Ovary (tissue), 9 donors: ENCODE data around the gene CELA3B. TPM values are rescaled to one million over a fixed set of nuclear protein-coding genes. Genes with fewer than 3 reads are reported as not detected.
"Not testable (repeated sequence)": the region's sequence is repeated elsewhere in the genome, so short reads cannot be mapped to it uniquely, and the experiment has no call there.

ENCODE experiments used
- DNase-seq, 5 donors: peaks; one replicate each; pipeline ENCODE4 v3.0.0-alpha.2; 2019 to 2020
- H3K27ac ChIP-seq, 2 donors: fragments of 200-600 bp; one replicate each; pipeline versions ENCODE4 v1.5.1 to v1.8.0; 2019 to 2022
- H3K27me3 ChIP-seq: fragments of 200-600 bp; one replicate; pipeline ENCODE4 v1.8.0; 2022
- H3K36me3 ChIP-seq: fragments of 200-600 bp; sonication (generic); one replicate; pipeline ENCODE4 v1.5.1; 2019
- H3K4me1 ChIP-seq: one replicate; pipeline ENCODE4 v1.8.1; 2013; ENCODE audit warnings: mild to moderate bottlenecking, moderate library complexity; ENCODE audit not compliant: insufficient read depth
- H3K4me3 ChIP-seq: fragments of 200-600 bp; sonication (generic); one replicate; pipeline ENCODE4 v1.5.1; 2017
- H3K9me3 ChIP-seq, 2 donors: fragments of 200-600 bp in 1 of 2; sonication (generic) in 1 of 2; one replicate each; pipeline versions ENCODE4 v1.5.1 to v1.8.1; 2013 to 2019; ENCODE audit warnings: mild to moderate bottlenecking in 1 of 2, moderate library complexity in 1 of 2
- WGBS, 3 donors: extraction: QIAGEN DNeasy Blood & Tissue Kit in 1 of 3; methylation state at CpG; one replicate each; pipeline versions ENCODE4 v1.1.5 to v1.1.7; 2013 to 2017; 5-methylcytosine and 5-hydroxymethylcytosine counted together
- intact Hi-C, 4 donors: fragments of 100-400 bp; cut with DNase I; formaldehyde crosslinking; loops; one replicate each; pipeline versions ENCODE4 v1.11.0 to v1.15.1; 2022 to 2023
- polyA plus RNA-seq, 2 donors: library from polyadenylated mRNA; stranded (reverse); fragments of 200-250 nt in 1 of 2; fragments of 350-450 nt in 1 of 2; fragmentation: Illumina TruSeq in 1 of 2; extraction: RNeasy Lipid Tissue Mini Kit (QIAGEN cat#74804) in 1 of 2; gene quantifications; one replicate each; pipeline ENCODE4 v1.2.3, GENCODE V29; 2013 to 2014
- total RNA-seq, 7 donors: library from RNA; depleted of rRNA in 2 of 7; stranded (reverse); fragments of >200 nt in 2 of 7; fragmentation: NEBNext Ultra II Directional in 3 of 7; extraction: Animal tissue kit (Norgen Biotek cat#: 25700) in 3 of 7; gene quantifications; one replicate each; pipeline versions ENCODE4 v1.1.0 to v1.2.4, GENCODE V29; 2016 to 2023
- donor health status: DM: no; HTN: no; CAD: no; lungs with moderate emphysema.
- donor health status: DM: no; HTN: no; CAD: no.
- donor health status: Bipolar disorder and iron deficiency.
- donor health status: DM: yes; HTN: yes; CAD: no.
- donor health status: DM: no; HTN: no; CAD: no.
- donor health status: DM: yes; HTN: yes; CAD: no.

CELA3B gene
- total and polyA plus RNA-seq, 9 donors = 2.6 to 19.2 (median 15.4) TPM; not detected in 6

DNA sequence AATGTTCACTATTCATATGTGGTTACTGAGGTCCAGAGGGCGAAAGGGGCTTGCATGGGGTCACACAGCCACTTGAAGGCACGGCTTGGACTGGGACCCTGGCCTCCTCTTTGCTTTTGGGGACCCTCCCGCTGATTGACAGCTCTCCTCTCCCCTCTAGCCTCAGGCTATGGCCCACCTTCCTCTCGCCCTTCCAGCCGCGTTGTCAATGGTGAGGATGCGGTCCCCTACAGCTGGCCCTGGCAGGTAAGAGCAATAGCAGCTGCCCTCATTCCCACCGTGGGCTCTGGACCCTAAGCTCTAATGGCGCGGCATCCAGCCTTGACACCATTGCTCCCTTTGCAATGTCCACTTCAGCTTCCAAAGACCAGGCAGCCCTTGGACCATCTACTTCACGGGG lies 1.4 kb downstream of the CELA3B start:
- DNase-seq, H3K9me3 ChIP-seq, intact Hi-C loops, H3K4me1 ChIP-seq, H3K4me3 ChIP-seq, H3K36me3 ChIP-seq, H3K27me3 ChIP-seq, H3K27ac ChIP-seq: not testable (repeated sequence)
- 89 to 91% (median 89%) methylated on average over 11 of the region's 11 CpGs for WGBS, 3 donors

DNA sequence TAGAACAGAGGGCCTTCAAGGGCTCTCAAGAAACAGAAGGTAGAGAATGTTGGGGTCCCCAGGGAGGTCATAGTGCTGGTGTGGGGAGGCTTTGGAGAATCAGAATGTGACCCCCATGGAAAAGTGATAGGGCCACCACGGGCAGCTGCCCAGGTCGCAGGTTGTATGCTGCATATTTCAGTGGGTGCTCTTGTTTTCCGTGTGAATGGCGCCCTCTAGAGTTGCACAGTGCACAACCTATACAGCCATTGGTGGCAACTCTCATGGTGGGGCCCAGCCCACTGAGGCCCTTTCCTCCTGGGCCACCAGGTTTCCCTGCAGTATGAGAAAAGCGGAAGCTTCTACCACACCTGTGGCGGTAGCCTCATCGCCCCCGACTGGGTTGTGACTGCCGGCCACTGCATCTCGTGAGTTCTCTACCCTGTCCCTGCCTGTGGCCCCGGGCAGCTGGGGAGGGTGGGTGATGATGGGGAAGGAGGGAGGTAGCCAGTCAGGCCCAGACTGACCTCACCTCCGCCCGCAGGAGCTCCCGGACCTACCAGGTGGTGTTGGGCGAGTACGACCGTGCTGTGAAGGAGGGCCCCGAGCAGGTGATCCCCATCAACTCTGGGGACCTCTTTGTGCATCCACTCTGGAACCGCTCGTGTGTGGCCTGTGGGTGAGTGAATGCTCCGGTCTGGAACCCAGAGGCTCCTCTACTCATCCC lies 3.8 kb downstream of the CELA3B start:
- intact Hi-C loops, H3K9me3 ChIP-seq, H3K27me3 ChIP-seq, H3K4me1 ChIP-seq, H3K27ac ChIP-seq, DNase-seq, H3K36me3 ChIP-seq, H3K4me3 ChIP-seq: not testable (repeated sequence)
- 72 to 78% (median 75%) methylated on average over 15 to 19 of the region's 21 CpGs for WGBS, 3 donors

DNA sequence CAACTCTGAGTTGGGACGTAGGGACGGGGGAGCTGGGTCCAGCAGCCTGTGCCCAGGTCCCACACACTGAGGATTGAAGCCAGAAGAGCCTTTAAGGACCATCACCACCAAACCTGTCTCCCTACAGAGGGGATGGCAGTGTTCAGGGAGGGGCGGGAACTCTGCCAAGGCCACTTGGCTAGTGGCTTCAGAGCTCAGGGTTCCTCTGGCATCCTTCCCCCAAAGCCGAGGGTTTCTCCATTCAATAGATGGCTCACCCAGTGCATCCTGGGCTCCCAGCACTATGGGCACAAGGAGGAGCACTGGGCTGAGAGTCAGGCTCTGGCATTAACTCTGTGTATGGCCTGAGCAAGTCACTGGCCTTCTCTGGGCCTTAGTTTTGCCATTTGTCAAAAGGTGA lies 4.4 kb downstream of the CELA3B start:
- intact Hi-C loops, H3K27ac ChIP-seq, H3K4me3 ChIP-seq, H3K36me3 ChIP-seq, H3K4me1 ChIP-seq, H3K27me3 ChIP-seq, DNase-seq, H3K9me3 ChIP-seq: not testable (repeated sequence)
- WGBS, 3 donors = 57 to 79% (median 74%) methylated on average over 1 to 2 of the region's 4 CpGs

DNA sequence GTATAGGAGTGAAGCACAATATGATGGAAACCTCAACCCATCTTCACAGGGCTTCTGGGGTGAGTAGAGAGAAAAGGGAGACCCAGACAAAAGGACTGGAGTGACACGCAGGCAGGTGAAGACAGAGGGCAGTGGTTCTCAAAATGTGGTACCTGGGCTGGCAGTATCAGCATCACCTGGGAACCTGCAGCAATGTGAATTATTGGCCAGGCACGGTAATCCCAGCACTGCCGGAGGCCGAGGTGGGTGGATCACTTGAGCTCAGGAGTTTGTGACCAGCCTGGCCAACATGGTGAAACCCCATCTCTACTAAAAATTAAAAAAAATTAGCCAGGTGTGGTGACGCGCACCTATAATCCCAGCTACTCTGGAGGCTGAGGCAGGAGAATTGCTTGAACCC lies 5.3 kb downstream of the CELA3B start:
- intact Hi-C loops, H3K27ac ChIP-seq, DNase-seq, H3K27me3 ChIP-seq, H3K36me3 ChIP-seq, H3K9me3 ChIP-seq, H3K4me3 ChIP-seq, H3K4me1 ChIP-seq: not testable (repeated sequence)
- 71 to 77% (median 76%) methylated on average over 6 of the region's 6 CpGs for WGBS, 3 donors

DNA sequence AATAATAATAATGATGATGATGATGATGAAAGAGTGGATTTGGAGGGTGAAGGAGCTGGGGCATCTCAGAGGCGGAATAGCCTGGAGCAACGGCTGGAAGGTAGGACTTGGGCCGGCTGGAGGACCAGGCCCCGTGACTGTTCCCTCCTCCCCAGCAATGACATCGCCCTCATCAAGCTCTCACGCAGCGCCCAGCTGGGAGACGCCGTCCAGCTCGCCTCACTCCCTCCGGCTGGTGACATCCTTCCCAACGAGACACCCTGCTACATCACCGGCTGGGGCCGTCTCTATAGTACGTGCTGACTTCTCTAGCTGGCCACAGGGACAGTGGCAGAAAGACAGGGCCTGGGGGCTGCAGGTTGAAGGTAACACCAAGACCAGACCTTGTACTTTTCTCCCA lies 6.7 kb downstream of the CELA3B start:
- intact Hi-C loops, H3K27me3 ChIP-seq, H3K9me3 ChIP-seq, H3K27ac ChIP-seq, H3K4me1 ChIP-seq, H3K36me3 ChIP-seq, DNase-seq, H3K4me3 ChIP-seq: not testable (repeated sequence)
- 70 to 75% (median 73%) methylated on average over 7 to 9 of the region's 15 CpGs for WGBS, 3 donors

DNA sequence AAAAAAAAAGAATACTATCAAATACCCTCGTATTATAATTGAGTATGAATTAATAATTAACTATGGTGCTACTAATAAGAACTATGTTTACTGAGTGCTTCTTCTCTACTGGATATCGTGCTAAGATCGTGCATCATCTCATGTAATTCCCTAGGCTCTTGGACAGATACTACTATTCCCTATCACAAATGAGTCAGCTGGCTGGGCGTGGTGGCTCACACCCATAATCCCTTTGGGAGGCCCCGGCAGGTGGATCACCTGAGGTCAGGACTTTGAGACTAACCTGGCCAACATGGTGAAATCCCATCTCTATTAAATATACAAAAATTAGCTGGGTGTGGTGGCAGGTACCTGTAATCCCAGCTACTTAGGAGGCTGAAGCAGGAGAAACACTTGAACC lies 9.1 kb downstream of the CELA3B start:
- intact Hi-C loops, H3K36me3 ChIP-seq, DNase-seq, H3K4me1 ChIP-seq, H3K9me3 ChIP-seq, H3K27ac ChIP-seq, H3K27me3 ChIP-seq, H3K4me3 ChIP-seq: not testable (repeated sequence)
- 50 to 60% (median 50%) methylated on average over 2 to 3 of the region's 5 CpGs for WGBS, 3 donors

DNA sequence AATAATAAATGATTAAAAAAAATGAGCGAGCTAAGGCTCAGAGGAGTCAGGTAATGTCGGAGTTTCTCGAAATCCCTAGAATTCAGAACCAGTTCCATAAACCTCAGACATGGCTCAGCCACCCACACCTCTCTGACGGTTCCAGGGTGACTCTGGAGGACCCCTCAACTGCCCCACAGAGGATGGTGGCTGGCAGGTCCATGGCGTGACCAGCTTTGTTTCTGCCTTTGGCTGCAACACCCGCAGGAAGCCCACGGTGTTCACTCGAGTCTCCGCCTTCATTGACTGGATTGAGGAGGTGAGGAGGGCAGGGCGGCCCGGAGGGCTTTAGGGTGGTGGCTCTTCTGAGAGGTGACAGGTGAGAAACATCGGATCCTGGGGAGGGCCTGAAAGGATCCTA lies 9.6 kb downstream of the CELA3B start:
- H3K4me1 ChIP-seq, H3K9me3 ChIP-seq, H3K36me3 ChIP-seq, H3K27me3 ChIP-seq, DNase-seq, H3K4me3 ChIP-seq, intact Hi-C loops, H3K27ac ChIP-seq: not testable (repeated sequence)
- 79 to 83% (median 82%) methylated on average over 8 to 11 of the region's 12 CpGs for WGBS, 3 donors

DNA sequence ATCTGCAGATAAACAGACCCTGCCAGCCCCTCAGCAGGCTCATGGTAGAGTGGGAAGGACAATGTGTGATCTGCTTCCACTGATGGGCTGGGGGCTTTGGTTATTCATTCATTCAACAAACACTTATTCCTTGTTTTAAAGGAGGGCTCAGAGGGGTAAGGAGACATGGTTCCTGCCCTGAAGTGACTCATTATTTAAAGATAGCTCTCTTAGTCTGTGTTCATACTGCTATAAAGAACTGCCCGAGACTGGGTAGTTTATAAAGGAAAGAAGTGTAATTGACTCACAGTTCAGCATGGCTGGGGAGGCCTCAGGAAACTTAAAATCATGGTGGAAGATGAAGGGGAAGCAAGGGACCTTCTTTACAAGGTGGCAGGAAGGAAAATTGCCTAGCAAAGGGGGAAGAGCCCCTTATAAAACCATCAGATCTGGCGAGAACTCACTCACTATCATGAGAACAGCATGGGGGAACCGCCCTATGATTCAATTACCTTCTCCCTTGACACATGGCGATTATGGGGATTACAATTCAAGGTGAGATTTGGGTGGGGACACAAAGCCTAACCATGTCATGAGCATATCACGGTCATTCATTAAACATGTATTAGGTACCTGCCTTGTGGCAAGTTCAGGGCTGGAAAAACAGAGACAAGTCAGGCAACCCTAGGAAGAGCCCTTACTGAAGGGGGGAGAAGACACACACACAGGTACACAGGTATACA lies 13.0 kb downstream of the CELA3B start:
- intact Hi-C loops = not testable (repeated sequence)

DNA sequence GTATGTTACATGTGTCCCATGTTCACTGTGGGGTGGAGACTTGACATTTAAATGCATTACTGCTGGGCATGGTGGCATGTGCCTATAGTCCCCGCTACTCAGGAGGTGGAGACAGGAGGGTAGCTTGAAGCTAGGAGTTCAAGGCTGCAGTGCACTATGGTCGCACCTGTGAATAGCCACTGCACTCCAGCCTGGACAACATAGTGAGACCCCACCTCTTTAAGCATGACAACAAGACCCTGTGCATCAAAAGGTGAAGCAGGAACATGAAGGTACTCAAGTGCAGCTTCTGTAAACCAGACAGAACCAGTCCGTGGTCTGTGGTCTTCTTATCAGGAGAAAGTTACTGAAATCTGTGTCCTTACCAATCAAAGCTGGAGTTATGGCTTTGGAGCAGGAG lies 15.4 kb downstream of the CELA3B start:
- DNase-seq, H3K4me1 ChIP-seq, H3K4me3 ChIP-seq, H3K9me3 ChIP-seq, H3K36me3 ChIP-seq, H3K27me3 ChIP-seq, H3K27ac ChIP-seq, intact Hi-C loops: not testable (repeated sequence)
- WGBS, 3 donors = 62 to 69% (median 67%) methylated on average over 3 of the region's 3 CpGs

More for the DNA sequence above, 13.0 kb downstream of the CELA3B start:
- not testable (repeated sequence) for H3K9me3 ChIP-seq, H3K4me1 ChIP-seq, H3K4me3 ChIP-seq, H3K27me3 ChIP-seq, H3K36me3 ChIP-seq, H3K27ac ChIP-seq, DNase-seq
- 59 to 77% (median 59%) methylated on average over 2 to 3 of the region's 5 CpGs for WGBS, 3 donors

DNA sequence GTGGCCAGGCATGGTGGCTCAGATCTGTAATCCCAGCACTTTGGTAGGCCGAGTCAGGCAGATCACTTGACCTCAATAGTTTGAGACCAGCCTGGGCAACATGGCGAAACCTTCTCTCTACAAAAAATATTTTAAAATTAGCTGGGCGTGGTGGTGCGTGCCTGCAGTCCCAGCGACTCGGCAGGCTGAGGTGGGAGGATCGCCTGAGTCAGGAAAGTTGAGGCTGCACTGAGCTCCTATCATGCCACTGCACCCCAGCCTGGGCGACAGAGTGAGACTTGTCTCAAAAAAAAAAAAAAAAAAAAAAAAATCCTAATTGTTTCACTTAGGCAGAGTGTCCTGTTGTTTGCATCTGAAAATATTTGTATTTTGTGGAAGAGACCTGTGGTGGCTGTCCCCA lies 17.9 kb downstream of the CELA3B start:
- 94 to 95% (median 95%) methylated on average over 8 of the region's 8 CpGs for WGBS, 3 donors
- intact Hi-C loops, H3K36me3 ChIP-seq, DNase-seq, H3K9me3 ChIP-seq, H3K27me3 ChIP-seq, H3K27ac ChIP-seq, H3K4me1 ChIP-seq, H3K4me3 ChIP-seq: not testable (repeated sequence)

DNA sequence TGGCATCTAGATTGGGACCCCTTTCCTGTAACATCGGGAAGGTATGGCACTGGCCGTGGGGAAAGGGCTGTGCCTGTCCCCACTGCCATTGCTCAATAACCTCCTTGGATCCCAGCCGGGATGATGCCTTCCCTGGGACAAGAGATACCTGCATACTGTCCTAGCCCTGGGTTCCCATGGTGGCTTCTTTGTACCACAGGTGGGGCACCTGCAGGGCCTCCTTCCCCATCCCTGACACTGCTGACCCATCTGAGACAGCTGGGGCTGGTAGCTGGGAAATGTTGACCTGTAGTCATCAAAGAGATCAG lies 19.8 kb downstream of the CELA3B start:
- H3K27ac ChIP-seq, H3K4me1 ChIP-seq, H3K27me3 ChIP-seq, H3K4me3 ChIP-seq, DNase-seq, H3K9me3 ChIP-seq, intact Hi-C loops, H3K36me3 ChIP-seq: not testable (repeated sequence)
- whole genome bisulfite sequencing, 3 donors = 51 to 68% (median 53%) methylated on average over 3 of the region's 3 CpGs

DNA sequence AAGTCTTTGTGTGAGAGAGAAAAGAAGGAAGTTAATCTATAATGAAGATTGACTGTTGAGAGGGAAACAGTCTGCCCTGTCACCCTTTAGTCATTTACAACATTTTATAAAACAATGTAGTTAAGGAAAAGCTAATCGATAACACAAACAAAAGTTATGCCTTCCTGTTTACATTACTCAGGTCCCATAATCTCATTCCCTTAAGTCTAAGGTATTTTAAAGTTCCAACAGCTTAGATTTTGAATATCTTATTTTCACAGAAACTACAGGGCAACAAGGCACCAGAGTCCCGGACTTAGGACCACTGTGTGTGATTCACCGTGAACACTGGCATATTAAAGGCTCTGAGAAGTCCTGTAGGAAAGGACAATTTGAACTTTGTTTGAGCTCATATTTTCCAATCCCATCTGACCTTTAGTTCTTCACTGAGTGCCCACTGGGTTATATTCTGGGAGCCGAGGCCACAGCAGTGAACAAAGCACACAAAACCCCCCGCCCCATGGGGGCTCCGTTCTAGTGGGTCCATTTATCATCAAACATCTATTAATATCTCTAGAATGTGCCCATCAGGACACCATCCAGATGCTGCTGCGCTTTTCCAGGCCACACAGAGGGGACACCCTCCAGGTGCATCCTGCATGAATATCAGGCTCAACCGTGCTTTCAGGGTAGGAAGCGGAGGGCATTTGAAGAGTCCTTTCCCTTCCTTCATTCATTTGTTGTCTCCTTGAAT lies 21.2 kb downstream of the CELA3B start:
- H3K9me3 ChIP-seq, H3K4me3 ChIP-seq, DNase-seq, H3K27me3 ChIP-seq, H3K4me1 ChIP-seq, H3K36me3 ChIP-seq, H3K27ac ChIP-seq, intact Hi-C loops: not testable (repeated sequence)
- 66 to 84% (median 74%) methylated on average over 9 of the region's 9 CpGs for whole genome bisulfite sequencing, 3 donors
